Activated CD8-positive, alpha-beta memory T cell treated with anti-CD3 and anti-CD28 coated beads, Interleukin-2, amount 50 U/mL, for 24 hours (primary cell): ENCODE measurements around the gene OR1E2.
"Not testable (repeated sequence)": the region's sequence is repeated elsewhere in the genome, so short reads cannot be mapped to it uniquely, and the experiment has no call there.

Experiments
- DNase-seq: peaks from one replicate; pipeline ENCODE4 v3.0.0-alpha.2; 2020; ENCODE audit errors: extremely low read depth

Gene OR1E2, protein sequence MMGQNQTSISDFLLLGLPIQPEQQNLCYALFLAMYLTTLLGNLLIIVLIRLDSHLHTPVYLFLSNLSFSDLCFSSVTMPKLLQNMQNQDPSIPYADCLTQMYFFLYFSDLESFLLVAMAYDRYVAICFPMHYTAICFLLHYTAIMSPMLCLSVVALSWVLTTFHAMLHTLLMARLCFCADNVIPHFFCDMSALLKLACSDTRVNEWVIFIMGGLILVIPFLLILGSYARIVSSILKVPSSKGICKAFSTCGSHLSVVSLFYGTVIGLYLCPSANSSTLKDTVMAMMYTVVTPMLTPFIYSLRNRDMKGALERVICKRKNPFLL

DNA sequence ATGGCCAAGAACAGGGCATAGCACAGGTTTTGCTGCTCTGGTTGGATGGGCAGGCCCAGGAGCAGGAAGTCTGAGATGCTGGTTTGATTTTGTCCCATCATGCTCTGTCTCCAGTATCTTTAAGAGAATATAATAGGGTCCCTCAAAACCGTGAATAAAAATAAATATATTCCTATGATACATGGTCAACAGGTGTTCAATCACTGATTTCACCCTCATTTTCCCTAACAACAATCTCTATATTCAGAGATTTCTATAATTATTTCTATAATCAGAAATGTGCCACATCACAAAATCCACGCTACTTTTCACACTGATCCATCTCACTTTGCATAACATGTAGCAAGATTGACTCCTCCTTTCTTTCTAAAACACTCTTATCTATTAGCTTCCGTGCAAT lies at the start of gene OR1E2:
Gene OR1E2, minus strand, starts transcription at position 101 of the 400 bp plus-strand sequence. Its CDS starts 0 bp downstream, at position 101.
- DNase-seq, result no peak

DNA sequence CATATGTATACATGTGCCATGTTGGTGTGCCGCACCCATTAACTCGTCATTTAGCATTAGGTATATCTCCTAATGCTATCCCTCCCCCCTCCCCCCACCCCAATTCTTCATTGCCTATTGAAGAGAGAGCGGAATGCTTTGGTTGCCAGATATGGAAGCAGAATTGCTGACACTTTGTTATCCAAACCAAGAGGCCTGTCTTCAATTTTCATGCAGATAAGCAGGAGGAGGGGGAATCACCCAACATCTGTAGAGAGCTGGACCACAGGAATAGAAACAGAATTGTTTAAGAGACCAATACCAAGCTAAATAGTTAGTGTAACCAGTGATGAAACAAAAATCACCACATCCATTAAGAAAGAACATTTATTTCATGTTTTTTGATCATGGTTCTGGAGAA lies 49.2 kb upstream of the OR1E2 start:
- DNase-seq, result no peak

DNA sequence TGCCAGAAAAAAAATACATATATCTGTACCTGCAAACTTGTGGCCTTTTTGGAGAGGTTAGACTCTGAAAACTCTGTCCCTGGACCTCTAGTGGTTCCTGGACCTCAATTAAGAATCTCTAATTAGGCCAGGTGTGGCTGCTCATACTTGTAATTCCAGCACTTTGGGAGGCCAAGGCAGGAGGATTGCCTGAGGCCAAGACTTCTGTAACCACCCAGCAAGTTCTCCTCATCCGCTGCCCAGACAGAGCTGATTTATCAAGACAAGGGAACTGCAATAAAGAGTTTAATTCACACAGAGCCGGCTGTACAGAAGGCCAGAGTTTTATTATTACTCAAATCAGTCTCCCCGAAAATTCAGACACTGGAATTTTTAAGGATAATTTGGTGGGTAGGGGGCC lies 46.3 kb upstream of the OR1E2 start:
- no peak for DNase-seq

DNA sequence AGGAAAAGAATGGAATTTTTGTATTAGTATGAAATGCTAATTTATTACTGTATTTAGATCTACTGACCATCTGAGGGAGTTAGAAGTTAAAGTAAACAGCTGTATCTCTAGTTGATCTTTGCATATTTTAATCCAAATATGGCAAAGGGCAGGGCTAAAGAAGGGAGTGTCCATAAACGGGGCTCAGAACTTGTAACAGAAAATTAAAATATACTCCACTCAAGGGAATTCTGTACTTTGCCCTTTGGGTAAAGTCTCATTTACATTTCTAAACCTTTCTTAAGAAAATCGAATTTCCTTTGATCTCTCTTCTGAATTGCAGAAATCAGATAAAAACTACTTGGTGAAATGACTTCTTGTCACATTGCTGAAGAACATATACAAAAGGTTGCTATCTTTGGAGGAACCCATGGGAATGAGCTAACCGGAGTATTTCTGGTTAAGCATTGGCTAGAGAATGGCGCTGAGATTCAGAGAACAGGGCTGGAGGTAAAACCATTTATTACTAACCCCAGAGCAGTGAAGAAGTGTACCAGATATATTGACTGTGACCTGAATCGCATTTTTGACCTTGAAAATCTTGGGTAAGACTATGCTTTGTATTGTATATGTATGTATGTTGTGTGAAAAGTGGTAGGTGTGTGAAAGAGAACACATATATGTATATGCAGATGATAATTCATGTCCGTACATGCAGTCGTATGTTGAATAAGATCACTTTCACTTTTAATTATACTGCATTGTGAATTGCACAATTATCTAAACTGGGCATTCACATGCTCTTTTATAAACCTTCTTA lies 42.4 kb upstream of the OR1E2 start, which contains the start of gene ASPA:
Gene ASPA, plus strand, starts transcription at position 186 of the 799 bp plus-strand sequence. Its CDS starts 163 bp downstream, at position 349.
- DNase-seq, result no peak

DNA sequence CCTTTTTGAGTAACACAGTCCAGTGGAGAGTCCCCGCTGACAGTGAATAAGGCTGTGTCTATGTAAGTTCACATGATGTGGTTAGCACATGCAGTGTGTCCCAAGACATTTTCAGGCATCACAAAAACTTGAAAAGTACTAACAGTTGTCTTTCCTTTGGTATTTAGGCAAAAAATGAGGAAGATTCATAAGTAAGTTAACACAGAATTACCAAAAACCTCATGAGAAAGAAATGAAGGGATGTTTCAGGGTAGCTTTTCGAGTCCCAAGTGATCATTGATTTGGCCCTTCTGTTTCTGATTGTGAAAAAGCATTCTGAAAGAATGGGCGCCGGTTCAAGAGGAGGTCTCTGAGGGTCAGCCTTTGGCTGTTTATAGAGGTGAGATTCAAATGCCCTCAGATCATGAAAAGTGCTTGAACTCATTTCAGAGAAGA lies 41.6 kb upstream of the OR1E2 start:
- DNase-seq, result no peak

DNA sequence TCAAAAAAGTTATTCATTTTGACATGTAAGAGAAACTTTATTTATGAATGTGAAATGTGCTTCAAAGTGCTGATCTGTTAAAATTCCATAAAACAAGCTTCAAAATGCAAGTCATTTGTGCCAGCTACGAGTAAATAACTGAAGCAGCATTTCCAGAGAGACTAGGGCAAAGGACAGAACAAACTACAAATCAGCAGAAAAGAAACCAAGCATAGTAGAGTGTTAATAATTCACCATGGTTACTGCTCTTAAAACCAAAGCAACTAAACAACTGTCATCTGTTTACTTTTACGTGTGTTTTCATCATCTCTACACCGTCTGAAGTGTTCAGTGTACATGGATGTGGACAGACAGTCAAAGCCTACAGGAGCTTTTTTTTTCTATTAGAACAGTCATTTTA lies 40.6 kb upstream of the OR1E2 start:
- no peak for DNase-seq

DNA sequence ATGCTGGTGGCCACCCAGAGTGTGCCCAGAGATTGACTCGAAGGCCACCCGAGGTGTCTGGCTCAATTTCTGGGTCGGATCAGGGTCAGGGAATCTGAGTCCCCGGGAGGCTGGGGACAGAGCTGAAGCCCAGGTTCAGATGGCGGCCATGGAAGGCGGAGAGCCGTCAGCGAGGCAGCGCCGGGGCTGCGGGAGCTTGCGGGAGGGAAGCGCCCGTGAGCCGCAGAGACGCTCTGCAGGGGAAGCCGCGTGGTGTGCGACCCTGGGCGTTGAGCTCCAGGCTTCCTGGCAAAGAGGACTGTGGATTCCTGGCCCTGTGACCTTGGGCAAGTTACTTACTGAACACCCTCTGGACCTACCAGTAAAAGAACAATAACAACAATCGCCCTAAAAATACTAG lies 38.5 kb upstream of the OR1E2 start:
- no peak for DNase-seq

DNA sequence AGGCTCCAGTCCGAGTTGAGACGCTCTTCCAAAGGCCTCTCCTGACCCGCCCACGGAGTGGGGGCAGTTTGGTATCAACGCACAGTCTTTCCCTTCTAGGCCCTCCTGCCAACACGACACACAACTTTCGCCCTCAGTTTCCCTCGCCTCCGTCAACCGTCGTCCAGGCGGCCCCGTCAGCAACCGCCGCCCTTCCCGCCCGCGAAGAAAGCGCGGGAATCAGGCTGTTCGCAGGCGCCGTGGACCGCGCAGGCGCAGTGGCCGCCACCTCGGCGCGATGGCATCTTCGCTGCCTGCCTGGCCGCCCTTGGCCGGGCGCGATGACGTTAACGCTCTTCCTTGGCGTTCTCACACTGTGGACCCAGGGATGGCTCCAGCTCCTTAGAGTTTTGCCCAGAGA lies 38.0 kb upstream of the OR1E2 start, which contains the start of gene SPATA22:
Gene SPATA22, minus strand, starts transcription at position 221 of the 400 bp plus-strand sequence. CDS start 2,494 bp downstream, outside the sequence.
- no peak for DNase-seq

DNA sequence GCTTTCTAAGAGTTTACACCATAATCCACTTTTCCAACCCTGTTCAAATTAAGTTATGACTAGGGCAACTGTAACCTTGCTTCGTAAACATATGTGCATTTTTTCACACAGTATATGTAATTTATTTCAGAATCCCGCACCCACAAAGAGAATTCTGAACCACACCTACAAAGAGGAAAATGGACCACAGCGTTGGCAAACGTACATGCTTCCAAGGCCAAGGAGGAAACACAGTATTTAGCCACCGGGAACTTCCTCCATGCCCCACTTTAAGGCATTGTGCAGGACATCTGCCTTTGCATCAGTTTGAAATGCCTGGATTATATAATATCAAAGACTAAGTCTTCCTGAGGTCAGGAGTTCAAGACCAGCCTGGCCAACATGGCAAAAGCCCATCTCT lies 35.9 kb upstream of the OR1E2 start:
- no peak for DNase-seq

DNA sequence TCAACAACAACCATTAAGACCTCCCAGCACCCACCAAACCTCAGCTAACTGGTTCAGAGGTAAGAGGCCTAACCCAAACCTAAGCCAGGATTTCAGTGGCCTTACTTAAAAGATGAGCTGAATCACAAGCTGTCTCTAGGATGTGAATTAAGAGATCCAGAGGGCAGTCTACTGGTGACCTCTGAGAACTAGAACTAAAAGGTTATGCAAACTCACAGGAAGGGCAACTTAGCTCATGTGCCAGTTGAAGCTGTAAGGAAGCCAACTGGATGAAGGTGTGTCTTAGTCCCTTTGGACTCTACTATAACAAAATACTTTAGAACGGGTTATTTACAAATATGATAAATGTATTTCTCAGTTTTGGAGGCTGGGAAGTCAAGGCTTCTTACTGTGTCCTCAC lies 32.7 kb upstream of the OR1E2 start:
- DNase-seq, result not testable (repeated sequence)

DNA sequence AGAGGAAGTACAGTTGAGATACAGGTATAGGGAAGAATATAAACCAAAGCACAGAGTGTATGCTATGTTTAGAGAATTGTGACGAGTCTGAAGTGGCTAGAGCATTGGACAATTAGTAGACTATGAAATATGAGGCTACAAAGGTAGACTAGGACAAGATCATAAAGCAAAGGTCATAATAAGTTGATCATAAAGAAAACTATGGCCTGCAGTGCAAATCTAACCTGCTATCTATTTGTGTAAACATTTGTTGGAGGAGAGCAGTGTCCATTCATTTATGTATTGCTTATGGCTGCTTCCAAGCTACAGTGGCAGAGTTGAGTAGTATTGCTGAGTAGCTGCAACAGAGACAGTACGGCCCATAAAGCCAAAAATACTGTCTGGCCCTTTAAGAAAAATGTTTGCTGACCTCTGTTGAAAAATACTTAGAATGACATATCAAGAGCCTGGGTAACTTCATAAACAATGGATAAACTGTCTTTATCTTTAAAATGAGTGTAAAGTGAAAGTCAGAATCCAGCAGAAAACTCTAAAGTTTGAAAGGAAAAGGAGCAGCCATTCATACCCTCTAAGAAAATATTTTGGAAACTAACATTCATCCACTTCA lies 14.5 kb upstream of the OR1E2 start:
- DNase-seq, result no peak

DNA sequence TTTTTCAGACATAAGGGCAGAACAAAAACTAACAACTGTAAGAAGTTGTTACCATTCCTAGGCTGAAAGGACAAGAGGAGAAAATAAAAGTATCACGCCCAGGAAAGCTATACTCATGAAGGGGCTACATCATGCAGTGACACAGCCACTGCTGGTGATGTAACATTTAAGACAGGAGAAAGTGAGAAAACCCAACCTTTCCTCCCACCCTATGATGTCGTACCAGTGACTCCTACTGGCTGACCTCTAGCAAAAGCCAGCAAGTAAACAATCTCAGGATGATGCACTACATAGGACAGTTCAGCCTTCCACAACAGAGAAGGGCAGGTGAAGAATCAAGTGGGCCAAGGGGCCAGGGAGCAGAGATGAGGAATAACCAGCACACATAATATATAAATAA lies 14.0 kb upstream of the OR1E2 start:
- no peak for DNase-seq

DNA sequence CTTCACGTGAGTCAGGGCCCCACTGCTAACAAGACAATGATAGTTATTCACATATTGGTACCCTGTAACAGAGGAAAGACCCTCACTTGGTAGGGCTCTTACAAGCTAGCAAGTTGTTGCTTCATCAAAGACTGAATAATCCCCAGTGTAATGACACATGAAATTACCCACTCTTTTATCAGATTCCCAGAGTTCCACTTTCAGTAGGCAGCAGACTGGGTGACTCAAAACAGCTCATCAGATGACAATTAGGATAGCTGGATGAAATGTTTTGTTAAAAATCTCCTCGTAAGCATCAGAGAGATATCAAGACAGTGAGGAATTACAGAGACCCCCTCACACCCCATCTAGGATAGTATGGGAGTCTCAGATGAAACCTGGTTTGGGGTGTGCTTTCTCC lies 6.8 kb upstream of the OR1E2 start:
- no peak for DNase-seq

DNA sequence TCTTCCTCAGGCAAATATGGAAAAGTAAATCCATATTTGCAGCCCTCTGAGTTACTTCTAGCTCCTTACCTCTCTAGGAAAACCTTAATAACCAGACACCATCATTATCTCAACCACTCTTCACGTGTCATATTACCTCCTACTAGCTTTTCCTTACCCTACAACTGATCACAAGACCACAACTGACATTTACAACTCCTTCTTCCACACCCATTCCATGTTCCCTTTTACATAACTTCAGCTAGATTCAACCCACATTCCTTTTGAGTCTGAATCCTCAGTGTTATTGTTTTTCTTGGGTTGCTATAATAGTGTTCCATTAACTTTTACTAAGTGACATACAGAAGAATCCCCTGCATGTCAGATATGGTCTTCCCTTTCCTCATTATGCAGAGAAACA lies 4.7 kb upstream of the OR1E2 start:
- no peak for DNase-seq

DNA sequence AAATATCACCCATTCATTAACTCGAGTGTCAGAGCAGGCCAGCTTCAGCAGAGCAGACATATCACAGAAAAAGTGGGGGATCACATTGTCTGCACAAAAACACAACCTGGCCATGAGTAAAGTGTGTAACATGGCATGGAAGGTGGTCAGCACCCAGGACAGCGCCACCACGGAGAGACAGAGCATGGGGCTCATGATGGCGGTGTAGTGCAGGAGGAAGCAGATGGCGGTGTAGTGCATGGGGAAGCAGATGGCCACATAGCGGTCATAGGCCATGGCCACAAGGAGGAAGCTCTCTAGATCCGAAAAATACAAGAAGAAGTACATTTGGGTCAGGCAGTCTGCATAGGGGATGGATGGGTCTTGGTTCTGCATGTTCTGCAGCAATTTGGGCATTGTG lies 426 bp downstream of the OR1E2 start:
- not testable (repeated sequence) for DNase-seq

DNA sequence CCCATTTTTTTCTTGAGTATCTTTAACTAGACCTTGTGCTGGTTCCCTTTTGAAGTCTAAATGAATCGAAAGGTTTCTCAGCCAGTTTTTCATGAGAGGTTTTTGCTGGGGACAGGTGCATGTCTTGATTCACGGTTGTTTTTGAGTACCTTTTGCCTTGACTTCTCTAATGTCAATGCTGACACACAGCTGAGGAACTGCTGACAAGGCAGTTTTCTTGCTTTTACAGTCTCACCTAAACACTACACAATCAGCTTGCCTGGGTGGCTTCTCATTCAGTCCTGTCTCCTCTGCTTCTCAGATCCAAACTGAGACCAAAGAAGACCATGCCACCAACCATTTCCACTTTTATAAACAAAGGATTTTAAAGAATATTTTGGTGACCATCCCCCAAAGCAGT lies 15.4 kb downstream of the OR1E2 start:
- no peak for DNase-seq

DNA sequence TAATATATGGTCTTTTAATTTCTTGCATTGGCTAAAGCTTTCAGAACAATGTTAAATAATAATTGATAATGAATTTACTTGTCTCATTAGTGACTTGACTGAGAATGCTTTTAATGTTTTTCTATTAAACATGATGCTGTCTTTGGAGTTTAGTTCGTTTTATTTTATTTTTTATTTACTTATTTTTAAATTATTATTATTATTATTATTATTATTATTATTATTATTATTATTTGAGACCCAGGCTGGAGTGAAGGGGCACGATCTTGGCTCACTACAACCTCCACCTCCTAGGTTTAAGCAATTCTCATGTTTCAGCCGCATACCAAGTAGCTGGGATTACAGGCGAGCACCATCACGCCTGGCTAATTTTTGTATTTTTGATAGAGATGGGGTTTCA lies 18.0 kb downstream of the OR1E2 start:
- DNase-seq, result no peak

DNA sequence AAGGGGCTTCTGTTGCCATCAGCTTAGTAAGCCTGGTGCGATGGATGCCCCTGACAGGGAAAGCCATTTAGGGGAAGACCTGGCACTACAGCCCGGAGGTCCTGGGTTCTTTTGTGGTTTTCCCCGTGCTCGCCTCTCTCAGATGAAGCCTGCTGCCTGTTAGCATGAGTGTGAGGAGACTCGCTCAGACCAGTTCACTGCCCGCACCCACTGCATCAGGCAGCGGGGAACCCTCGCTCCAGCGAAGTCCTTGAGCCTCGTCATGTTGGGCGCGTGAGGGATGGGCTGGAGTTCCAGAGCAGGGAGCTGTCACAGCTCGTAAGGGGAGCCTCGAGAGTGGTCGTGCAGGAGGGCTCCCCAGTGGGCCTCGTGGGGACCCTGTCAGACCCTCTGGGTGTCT lies 21.4 kb downstream of the OR1E2 start:
- DNase-seq, result not testable (repeated sequence)

DNA sequence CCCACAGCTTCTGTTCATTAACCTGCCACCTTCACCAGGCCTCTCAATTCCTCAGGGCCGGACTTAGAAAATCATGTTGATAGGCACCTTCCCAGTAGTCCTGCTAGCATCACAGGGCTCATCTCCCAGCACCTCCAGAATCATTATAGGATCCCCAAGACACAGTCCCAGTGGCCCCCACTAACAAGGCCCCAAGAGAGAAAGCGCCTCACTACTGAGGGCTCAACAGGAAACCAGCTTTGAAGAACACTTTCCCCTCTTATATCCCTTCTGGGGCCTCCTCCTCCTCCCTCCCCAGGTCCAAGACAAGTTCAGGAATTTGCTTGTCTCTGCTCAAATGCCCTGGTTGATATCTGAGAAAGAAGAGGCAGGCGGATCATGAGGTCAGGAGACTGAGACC lies 22.6 kb downstream of the OR1E2 start, which contains the start of gene OR3A3:
Gene OR3A3, plus strand, starts transcription at position 301 of the 400 bp plus-strand sequence.
- no peak for DNase-seq

DNA sequence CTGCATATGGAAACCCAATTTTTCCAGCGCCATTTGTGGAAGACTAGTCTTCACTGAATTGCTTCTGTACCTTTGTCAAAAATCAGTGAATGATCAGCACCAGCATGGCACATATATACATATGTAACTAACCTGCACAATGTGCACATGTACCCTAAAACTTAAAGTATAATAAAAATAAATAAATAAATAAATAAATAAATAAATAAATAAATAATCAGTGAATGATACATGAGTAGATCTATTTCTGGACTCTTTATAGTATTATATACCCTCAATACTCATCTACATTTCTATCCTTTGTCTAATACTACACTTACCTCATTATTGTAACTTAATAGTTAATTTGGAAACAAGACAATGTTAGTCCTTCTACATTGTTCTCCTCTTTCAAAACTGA lies 29.8 kb downstream of the OR1E2 start:
- DNase-seq, result not testable (repeated sequence)

DNA sequence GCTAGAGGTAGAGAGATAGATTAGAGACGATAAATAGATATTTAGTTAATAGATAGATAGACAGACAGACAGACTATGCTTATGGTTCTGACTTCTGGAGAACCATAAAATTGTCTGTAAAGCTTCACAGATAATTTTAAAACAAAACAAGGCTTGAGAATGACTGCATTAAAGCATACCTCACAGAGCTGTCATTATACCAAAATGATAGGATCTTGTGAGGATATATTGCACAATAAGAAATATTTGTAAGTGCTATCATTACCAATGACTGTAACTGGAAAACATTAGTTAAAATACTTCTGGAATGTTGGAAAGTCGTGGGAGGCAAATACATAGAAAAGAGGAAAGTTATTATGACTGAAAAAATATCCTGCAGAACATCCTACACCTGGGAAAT lies 31.9 kb downstream of the OR1E2 start:
- no peak for DNase-seq

DNA sequence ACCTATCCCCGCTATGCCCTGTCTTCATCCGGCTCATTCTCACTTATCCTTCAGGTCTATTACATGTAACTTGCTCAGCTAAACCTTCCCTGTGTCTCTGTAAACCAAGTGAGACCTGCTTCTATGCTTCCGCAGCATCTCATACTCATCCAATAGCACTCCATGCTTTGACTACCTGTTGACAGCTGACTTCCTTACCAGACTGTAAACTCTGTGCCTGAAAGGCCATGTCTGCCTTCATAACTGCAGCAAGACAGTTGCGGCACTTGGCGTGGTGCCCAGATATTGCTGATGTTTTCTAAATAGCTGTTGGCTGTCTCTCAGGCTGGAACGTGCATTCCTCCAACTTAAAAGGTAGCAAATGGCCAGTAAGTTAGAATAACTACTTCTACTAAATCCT lies 33.6 kb downstream of the OR1E2 start:
- DNase-seq, result no peak
